ENCODE data around the gene SNRNP40.

Gene SNRNP40

DNA sequence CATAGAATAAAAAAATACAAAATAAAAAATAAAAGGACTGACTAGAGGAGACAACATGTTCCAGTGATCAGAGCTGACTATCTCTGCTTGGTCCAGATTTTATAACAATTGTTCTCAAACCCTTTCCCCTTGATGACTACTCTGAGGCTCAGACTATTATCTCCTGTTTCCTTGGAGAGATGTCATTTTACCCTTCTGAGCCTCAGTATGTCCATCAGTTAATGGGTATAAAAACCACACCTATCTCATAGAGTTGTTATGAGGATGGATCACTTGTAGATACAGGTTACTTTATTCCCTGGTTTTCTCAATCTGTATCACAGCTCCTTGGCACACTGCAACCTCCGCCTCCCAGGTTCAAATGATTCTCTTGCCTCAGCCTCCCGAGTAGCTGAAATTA is 63.9 kb downstream of the SNRNP40 start:
- FAIRE-seq = no peak
- no peak for DNase-seq (ENCODE audit: low spot score)

DNA sequence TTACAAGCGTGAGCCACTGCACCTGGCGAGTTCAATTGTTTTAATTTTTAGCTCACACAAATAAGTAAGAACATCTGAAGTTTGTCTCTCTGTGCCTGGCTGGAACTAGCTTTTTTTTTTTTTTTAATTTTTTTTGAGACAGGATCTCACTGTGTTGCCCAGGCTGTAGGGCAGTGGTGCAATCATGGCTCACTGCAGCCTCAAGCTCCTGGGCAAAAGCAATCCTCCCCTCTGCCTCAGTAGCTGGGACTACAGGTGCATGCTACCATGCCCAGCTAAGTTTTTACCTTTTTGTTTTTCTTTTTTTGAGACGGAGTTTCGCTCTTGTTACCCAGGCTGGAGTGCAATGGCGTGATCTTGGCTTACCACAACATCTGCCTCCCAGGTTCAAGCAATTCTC is 64.8 kb downstream of the SNRNP40 start:
- FAIRE-seq (no peak), DNase-seq (ENCODE audit: low spot score) (no peak)

DNA sequence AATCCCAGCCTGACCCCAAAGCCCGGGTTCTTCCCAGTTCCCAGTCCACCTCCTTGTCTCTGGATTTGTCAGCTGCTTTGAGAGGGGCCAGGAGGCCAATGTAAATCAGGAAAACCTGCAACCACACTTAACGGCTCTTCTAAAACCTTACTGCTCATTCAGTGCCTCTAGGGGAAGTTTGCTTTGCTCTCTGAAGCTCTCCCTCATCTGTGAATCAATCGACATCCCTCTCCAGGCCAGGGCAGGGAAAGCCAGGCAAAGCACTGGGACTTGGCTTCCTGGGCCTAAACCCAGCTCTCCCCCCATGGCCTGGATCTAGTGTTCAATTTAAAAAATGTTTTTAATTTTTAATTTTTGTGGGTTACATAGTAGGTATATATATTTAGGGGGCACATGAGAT is 66.2 kb downstream of the SNRNP40 start:
- FAIRE-seq (no peak), DNase-seq (ENCODE audit: low spot score) (no peak)

DNA sequence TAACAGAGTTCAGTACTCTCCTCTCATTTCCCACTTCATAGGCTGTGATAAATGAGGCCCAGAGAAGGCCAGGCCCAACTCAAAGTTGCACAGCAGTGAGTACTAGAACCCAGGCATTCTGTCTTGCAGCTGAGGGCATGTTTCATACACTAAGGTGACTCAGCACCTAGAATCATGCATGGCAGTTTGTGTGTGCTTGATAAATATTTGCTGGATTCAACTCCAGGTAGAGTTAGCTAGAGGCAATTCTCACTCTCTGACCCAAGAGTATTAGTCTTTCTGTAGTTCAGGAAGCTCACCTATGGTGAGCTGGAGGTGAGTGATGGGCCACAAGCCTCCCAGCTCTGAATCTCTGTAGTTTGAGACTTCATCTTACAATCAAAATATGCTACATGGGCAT is 67.6 kb downstream of the SNRNP40 start:
- no peak for DNase-seq (ENCODE audit: low spot score)
- FAIRE-seq = no peak

DNA sequence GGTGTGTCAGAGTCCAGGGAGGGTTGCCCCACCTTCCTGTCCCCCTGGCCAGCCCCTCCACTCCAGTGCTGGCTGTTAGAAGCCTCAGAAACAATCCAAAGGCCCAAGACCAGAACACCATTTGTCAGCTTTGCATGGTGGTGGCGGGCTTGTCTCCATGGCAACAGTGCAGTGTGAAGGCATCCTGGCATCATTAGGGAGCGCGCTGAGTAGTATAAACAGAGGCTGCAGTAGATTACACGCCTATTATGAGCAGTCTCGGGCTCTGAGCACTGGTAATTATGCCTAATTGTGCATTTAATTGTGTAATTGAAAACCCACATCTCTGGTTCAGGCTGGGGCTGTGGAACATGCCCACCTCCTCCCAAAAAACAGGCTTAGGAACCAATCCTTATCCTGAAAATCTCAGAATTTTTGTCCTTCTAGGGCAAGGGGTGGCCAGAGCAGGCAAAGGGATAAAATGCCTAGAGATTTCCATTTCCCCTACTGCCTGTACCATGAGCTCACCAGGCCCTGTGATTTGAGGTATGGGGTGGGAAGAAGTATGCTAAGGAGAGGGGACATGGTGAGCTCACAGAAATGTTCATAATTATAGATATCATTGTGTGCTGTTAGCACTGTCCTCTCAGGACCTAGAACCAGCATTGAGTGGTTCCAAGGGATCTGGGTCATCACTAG is 68.6 kb downstream of the SNRNP40 start:
- FAIRE-seq = no peak
- DNase-seq (ENCODE audit: low spot score) = no peak

DNA sequence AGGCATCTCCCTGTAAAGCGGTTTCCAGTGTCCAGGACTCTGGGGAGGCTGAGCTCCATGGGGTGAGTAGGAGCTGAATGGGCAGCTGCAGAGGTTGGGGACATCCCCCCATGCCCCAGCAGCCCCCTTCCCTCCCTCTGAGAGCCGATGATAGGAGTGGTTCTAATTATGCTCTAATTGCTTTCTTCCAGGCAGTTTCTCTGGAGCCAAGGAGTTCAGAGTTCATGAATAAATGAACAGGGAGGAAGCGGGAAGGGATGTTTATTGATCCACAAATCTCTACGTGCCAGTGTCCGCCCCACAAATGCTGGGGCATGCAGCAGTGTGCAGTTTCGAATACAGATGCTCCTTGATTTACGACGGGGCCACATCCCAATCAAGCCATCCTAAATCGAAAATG is 72.5 kb downstream of the SNRNP40 start:
- DNase-seq (ENCODE audit: low spot score) (no peak), FAIRE-seq (no peak)

DNA sequence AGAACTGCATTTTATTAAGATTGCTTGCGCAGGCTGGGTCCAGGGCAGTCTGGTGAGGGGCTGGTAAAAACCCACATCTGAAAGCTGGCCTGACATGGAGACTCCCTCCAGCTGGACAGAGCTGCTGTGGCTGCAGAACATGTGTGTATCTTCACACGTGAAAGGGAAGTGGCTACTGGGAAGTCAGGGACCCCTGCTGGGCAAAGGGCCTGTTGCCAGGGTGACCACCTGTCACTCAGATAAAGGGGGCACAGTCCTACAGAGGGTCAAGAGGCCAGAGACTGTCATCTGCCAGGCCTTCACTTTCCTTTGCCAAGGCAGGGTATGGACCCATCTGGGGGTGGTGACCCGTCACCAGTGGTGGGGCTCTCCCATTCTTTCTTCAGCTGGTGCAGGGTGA is 74.4 kb downstream of the SNRNP40 start:
- FAIRE-seq = no peak

DNA sequence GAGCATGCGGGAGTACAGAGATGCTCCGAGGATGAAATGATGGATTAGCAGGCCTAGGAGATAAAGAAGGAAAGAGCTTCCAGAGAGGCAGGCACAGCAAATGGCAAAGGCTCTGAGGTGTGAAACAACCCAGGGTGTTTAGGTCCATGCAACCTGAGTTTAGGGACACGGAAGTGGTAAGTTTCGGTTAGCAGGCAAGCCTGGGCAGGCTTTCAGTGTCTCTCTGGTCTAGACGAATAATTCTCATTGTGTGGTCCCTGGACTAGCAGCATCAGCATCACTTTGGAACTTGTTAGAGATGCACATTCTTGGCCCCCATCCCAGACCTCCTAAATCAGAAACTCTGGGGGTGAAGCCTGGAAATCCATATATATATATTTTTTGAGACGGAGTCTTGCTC is 75.5 kb downstream of the SNRNP40 start:
- DNase-seq (ENCODE audit: low spot score) (no peak), FAIRE-seq (no peak)

More for the DNA sequence above, 74.4 kb downstream of the SNRNP40 start:
- no peak for DNase-seq (ENCODE audit: low spot score)

DNA sequence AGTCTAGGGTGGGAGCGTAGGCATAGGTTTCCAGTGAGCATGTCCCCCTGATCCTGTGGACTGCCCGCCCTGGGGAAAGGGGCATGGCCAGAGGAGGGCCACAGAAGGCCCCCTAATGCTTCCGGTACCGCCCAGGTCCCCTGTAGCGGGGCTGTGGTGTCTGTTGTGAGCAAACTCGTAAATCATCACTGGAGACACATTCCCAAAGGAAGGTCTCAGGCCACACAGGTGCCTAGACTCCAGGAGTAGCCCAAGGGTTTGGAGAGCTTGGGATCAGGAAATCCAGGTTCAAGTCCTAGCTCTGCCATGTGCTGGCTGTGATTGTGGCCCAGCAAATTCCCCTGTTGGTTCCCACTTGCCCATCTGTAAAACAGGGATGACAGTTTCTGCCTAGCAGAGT is 77.1 kb downstream of the SNRNP40 start:
- no peak for FAIRE-seq
- DNase-seq (ENCODE audit: low spot score) = no peak

DNA sequence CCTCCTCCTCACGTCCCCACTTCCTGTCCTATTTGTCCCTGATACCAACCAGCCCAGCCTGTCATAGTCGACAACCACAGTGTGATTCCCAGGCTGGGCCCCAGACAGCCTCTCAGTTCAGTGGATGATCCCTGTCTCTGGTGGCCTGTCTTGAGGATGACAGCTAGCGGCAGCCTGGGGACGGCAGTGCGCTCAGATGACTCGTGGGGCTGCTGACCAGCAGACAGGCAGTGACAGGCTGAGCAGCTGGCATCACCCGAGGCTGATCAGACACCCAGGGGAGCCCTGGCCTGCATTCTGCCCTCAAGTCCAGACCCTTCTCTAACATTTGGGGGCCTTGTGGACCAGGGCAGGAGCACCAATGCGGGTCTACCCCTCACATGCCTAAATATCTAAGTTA is 77.9 kb downstream of the SNRNP40 start:
- DNase-seq (ENCODE audit: low spot score) = no peak
- FAIRE-seq = no peak

DNA sequence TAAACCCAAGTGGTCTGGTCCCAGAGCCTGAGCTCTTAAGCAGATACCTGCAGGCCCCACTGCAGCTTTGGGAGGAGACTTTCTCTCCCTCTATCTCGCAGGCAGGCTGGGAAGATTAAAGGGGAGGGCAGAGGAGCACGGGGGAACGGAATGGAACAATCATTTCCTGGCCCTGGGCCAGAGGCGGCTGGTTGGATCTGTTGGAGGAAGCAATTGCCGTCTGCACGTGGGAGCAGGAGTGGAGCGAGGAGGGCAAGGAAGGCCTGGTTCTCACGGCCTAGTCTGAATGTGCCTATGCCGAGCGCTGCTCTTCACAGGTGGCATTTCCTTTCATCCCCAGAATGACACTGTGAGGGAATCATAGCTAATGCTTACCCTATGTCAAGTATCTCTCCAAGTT is 80.6 kb downstream of the SNRNP40 start:
- no peak for DNase-seq (ENCODE audit: low spot score)
- no peak for FAIRE-seq

DNA sequence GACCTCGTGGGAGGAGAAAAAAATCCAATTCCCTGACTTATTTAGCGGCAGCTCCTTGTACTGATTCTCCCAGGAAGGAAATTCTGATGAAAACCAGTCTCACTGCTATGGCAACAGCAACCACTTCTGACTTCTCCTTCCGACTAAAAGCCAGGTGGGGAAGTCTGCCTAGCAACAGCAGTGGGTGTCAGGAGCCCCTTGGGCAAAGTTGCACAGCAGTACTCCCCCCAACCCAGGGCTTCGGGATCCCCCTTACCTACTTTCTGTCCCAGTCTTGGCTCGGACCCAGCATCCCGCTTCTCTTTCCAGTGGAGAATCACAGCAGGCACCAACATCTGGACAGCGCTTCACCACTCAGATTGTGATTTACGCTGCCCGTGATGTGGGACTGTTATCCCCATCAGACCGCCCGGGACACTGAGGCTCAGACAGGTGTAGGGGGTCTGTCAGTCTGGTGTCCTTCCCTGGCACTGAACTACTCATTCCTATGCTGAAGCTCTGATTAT is 81.5 kb downstream of the SNRNP40 start:
- DNase-seq (ENCODE audit: low spot score) (no peak), FAIRE-seq (no peak)

DNA sequence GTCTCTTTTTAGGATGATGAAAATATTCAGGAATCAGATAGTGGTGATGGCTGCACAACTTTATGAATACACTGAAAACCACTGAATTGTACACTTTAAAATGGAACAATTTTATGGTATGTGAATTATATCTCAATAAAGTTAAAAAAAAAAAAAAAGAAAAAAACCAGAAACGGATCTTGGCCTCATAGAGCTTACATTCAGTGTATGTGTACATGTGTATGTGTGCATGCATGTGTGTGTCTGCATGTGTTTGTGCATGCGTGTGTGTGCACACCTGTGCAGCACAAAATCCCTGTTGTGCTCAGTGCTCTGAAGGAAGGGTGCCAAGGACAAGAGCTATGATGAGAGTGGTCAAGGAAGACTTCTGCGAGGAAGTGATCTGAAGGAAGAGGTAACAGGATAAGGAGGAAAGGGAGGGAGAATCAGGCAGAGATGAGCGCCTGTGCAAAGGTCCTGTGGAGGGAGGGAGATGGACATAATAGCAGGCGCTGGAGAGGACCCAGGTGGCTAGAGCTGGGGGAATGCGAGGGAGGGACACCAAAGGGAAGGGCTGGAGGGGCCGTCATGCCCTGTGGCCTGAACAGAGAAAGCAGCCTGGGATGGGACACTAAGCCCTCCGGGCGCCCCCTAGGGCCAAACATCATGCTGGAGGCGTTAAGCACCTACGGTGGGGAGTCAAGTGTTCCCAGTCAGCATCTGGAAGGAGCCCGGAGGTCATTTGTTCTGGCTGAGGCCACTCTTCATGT is 82.1 kb downstream of the SNRNP40 start:
- FAIRE-seq (no peak), DNase-seq (ENCODE audit: low spot score) (no peak)

All from RCC 7860 (cell line).